IPS-18c (cell line): ENCODE results near the gene GOT1.

Experiments
- H3K4me3 ChIP-seq: 2 replicates; pipeline ENCODE4 v1.7.0; 2013; ENCODE audit warnings: low read depth, mild to moderate bottlenecking, low read length, moderate library complexity; ENCODE audit not compliant: insufficient read depth
- H3K9me3 ChIP-seq: one replicate; pipeline ENCODE4 v1.6.1; 2013; ENCODE audit warnings: mild to moderate bottlenecking, low read length, moderate library complexity; ENCODE audit not compliant: control insufficient read depth, insufficient read depth

Gene GOT1

DNA sequence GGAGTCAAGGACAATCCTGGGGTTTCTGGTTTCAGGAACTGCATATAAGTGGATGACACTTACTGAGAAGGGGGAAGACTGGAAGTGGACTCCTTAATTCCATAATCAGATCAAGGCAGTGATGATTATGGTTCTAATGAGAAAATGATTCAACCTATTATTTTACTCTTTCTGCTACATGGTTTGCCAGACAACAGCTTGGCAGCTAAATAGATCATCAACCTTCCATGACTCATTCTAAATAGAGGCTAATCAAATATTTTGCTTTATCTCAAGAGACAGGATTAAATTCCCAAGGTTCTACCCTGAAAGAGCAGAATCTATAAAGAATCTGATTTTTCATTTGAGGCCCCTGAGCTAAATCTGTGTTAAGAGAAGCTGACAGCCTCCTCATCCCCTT is 55.0 kb downstream of the GOT1 start:
- H3K9me3 ChIP-seq = no peaks in the 10 kb centered on the region
- H3K4me3 ChIP-seq = no peak overlapping the region

DNA sequence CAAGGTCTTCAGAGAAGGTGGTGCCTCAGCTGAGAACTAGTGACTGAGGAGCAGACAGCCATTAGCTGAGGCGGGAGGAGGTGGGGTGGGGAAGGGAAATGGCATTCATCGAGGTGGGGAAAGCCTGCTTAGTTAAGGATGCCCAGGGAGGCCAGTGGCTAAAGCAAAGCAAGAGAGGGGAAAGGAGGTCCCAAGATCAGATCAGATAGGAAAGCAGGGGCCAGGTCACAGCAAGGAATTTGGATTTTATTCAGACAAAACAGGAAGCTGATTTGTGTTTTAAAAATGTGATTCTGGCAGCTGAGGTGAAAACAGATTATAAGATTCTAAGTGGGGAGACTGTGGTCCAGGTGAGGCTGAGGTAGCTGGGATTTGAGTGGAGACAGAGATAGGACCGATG is 55.5 kb downstream of the GOT1 start:
- no peak overlapping the region for H3K4me3 ChIP-seq
- no peaks in the 10 kb centered on the region for H3K9me3 ChIP-seq

DNA sequence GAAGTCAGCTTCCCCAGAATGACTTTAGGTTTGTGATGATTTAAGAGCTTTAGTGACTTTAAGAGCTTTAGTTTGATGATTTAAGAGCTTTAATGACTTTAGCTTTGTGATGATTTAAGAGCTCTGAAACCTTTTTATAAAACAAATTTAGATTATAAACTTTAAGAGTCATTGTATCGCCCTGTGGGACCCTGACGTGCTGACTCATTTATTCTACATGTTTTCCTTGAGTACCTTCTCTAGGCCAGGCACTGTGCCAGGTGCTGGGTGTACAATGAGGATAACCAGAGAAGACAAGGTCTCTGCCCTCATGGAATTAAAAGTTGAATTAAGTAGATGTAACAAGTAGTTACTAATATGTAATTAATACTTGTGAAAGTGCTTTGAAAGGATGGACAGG is 55.9 kb downstream of the GOT1 start:
- Histone ChIP-seq H3K9me3 (no peaks in the 10 kb centered on the region), H3K4me3 (no peak overlapping the region)

DNA sequence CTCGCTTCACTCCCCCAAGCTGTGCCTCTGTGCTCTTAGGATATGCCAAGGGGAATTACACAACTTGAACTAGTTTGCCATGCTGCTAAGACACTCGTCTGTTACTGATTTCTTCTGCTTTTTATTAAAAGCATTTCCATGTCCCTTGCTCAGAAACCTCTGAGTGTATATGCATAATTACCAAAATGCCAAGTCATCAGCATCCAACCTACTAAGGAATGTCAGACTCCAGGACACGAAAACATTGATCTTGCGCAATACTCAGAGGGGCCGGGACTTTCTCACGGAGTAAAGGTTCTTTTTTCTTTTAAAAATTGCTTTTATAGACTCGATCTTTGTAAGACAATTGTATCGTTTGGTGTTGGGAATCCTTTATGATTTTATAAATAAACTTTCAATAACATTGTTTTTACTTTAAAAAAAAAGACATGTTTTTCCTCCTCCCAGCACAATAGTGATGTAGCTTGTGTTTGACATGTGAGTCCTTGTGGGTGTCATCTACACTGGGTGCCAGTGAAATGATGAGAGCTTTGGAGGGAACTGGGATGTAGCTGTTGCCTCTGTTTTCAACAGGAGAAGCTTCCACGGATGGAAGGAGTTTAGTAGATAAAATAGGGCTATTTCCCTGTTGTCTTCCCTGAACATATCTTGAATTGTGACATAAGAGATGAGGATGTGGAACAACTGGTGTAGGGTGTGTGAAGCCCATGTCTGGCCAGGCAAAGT is 57.7 kb downstream of the GOT1 start:
- Histone ChIP-seq H3K4me3 (no peak overlapping the region), H3K9me3 (no peaks in the 10 kb centered on the region)

DNA sequence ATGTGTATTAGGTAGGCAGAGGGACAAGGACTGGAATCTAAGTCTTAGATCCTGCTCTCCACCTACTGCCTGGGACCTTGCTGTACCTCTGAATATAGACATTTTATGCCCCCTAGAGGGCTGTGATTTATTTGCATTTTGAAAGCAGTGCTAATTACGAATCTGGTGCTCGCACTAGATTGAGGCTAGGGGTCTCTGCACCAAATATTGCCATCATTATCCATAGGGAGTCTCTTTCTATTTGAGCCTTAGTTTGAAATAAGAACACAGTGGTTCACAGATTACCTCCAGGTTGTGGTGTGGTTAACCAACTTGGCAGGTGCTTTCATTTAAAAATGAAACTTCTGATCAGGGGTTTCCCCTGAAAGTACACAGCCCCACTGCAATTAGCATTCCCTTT is 59.4 kb downstream of the GOT1 start:
- no peaks in the 10 kb centered on the region for H3K9me3 ChIP-seq
- H3K4me3 ChIP-seq = no peak overlapping the region

DNA sequence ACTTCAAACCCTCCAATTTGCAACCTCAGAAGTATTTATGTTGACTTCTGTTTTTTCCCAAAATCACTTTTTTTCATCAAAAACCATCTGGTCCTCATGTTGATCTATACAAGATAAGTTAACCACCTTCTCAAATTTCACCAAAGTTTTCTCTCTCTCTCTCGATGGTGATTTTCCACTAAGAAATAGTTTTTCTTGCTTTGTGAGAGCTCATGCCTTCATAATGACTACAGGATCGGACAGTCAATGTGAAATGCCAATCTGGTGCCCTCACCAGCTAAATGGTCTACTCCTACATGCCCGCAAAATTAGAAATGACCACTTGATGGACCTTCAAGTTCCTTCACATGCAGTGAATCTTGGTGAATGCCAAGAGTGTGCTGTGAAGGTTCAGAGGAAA is 60.9 kb downstream of the GOT1 start:
- no peaks in the 10 kb centered on the region for H3K9me3 ChIP-seq
- H3K4me3 ChIP-seq = no peak overlapping the region

DNA sequence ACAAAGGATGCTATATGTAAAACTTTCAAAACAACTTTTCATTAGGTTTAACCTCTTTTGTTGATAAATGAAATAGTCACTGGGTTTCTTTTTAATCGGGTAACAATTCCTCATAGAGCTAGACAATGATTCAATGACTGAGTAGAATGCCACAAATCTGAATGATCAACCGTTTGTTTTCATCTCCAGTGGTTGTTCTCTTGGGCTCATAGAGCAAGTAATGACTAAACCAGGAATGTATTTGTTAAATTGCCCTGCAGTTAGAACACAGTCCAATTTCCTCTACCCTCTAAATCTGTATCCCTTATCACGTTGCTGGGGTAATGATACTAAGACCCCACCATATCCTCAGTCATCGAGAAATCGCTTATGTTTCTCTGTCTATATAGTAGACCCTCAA is 61.3 kb downstream of the GOT1 start:
- no peaks in the 10 kb centered on the region for H3K9me3 ChIP-seq
- H3K4me3 ChIP-seq = no peak overlapping the region

DNA sequence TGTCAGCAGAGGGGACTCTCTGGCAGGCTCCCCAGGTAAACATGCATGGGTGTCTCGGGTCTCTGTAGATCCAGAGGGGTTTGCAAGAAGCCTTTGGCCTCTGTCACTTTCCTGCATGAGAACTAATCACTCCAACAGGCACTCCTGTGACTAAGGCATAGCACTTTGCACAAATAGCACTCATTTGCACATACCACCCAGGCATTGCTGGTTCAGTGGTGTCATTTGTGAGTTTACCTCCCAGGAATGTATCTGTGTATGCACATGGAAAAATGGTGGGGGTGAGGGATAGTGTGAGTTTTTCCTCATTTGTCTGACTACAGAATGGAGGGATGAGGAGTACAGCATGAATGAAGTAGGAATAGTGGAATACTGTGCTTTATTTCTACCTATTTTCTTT is 61.8 kb downstream of the GOT1 start:
- Histone ChIP-seq H3K4me3 (no peak overlapping the region), H3K9me3 (no peaks in the 10 kb centered on the region)

DNA sequence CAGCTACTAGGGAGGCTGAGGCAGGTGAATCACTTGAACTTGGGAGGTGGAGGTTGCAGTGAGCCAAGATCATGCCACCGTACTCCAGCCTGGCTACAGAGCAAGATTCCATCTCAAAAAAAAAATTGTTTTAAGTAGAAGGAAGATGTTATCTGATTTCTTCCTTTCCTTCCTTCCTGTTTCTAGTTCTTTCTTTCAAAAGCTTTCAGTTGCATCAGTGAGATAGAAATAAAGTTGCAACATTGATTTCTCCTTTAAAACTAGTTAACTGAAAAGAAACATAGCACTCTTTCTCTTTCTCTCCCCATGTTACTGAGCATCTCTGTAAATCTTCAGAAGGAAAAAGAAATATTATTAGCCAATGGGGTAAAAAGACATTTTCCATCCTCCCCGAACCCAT is 63.8 kb downstream of the GOT1 start:
- Histone ChIP-seq H3K4me3 (no peak overlapping the region), H3K9me3 (no peaks in the 10 kb centered on the region)

DNA sequence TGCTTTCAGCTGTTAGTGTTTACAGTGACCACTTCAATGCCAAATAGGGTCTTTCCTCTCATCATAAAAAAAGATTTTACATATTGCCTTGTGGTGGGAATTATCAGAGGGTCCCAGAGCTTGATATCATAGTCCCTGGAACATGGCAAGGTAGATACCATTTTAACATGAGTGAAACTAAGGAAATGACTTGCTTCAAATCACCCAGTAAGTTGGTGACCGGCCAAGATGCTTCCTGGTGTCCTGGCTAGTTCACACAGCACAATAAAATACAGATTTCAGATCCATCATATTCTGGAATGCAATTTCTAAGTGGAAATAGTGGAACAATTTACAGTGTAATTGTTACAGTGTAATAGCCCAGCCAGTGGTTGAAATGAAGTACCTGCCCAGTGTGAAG is 64.7 kb downstream of the GOT1 start:
- H3K4me3 ChIP-seq = no peak overlapping the region
- no peaks in the 10 kb centered on the region for H3K9me3 ChIP-seq

DNA sequence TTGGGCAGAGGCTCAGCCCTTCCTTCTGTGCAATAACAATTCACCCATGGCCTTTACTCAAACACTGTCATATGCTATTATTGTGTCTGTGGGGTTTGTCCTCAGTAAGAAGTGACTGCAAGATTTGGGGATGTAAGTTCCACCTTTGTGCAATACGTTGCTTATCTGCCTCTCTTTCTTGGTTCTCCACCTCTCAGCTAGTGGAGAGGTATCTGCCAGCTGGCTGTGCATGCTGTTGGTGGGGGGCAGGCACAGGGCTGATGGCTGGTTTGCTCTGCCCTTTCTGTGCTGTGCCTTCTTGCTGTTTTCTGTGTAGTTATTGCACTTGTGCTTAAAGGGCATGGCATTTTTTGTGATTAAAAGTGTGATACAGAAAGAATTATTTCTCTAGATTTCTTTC is 65.1 kb downstream of the GOT1 start:
- Histone ChIP-seq H3K4me3 (no peak overlapping the region), H3K9me3 (no peaks in the 10 kb centered on the region)

DNA sequence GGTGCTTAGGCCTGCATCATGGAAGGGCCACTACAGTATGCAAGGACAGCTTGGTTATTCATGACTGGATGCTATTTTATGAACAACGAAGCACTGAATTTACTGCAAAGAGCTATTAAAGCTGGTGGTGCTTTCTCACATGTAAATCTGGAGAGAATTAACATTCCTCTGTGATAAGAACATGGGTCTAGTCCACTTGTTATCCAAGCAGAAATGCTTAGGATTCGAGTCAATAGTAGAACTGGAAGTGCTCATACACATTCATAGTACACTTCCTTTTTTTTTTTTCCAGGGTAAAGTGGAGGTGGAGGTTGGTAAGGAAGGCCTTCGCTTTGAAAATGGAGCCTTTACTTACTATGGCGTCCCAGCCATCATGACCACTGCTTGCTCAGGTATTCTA is 66.3 kb downstream of the GOT1 start:
- H3K4me3 ChIP-seq = no peak overlapping the region
- H3K9me3 ChIP-seq = no peaks in the 10 kb centered on the region

DNA sequence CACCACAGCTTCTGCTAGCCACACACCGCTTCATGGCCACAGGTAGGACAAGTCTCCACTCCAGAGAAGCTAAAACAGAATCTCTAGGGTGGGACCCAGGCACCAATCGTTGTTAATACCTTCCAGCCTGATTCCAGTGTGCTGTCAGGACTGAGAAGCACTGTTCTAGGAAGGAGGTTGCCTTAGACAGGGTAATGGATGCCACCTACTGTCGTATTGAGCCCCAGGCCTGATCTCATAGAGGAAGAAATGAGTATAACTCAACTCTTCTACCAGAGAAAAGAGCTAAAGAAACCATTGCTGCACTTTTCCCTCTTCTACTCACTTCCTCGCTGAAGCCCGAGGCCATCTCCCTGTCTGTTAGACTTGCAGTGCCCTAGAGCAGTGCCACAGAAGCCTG is 69.5 kb downstream of the GOT1 start:
- Histone ChIP-seq H3K9me3 (no peaks in the 10 kb centered on the region), H3K4me3 (no peak overlapping the region)

DNA sequence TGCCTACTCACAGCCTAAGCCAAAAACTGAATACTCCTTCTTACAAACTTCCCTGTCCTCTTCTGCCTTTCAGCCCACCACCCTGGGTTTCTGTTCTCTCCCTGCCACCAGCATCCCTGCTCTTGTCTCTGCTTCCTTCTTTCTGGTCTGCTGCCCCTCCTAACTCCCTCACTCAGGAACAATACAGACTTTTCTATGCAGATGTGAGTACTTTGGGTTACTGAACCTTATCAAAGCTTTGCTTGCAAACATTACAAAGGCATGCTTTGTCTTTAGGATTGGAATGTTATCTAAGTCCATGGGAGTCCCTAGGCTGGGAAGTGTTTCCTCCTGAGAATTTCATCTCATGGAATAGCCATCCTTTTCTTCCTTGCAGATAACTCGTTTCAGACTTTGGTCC is 72.3 kb downstream of the GOT1 start:
- no peaks in the 10 kb centered on the region for H3K9me3 ChIP-seq
- no peak overlapping the region for H3K4me3 ChIP-seq

DNA sequence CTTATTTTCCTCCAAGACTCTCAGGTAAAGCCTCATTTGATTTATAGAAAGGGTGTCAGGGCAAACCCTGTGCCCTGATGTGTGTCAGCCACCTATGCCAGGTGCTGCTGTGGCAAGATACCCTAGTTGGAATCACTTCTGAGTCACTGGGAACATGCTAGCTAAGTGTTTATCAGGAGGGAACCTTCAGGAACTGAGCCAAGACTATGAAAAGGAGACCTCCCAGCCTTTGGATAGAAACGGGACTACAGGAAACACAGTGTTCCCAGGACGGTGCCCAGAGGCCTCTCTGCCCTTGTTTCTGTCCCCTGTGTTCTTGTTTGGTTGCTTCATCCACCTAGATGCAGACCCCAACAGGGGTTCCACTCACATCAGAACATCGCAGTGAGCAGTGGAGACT is 72.7 kb downstream of the GOT1 start:
- Histone ChIP-seq H3K9me3 (no peaks in the 10 kb centered on the region), H3K4me3 (no peak overlapping the region)

DNA sequence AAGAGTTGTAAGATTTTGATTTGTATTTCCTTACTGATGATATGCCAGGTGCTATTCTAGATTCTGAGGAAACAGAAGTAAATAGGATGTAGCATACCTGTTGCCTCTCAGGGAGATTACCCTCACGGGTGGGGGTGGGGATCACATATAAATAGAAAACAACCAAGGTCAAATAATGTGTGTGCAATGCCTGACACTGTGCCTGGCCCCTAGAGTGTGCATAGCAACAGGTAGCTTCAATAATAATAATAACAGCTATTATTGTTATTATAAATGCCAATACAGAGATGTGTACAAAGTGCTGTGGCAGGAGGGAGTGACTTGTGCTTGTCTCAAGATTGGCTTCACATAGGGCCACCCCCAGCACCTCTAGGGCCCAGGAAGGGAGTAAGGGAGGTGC is 77.2 kb downstream of the GOT1 start:
- no peaks in the 10 kb centered on the region for H3K9me3 ChIP-seq
- no peak overlapping the region for H3K4me3 ChIP-seq

DNA sequence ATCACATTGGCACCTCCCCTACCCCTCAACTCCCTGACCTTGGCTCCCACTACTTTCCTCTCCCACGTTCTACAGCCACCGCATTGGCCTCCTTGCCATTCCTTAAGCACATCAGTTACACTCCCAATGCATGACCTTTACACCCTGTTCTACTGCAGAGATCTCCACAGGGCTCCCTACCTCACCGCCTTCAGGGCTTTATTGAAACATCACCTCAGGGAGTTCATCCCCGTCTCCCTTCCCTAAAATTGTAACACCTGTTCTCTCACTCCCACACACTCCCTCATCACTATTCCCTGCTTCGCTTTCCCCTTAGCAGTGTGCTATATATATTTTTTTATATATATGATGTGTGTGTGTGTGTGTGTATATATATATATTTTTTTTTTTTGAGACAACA is 82.8 kb downstream of the GOT1 start:
- H3K4me3 ChIP-seq = no peak overlapping the region
- H3K9me3 ChIP-seq = no peaks in the 10 kb centered on the region
